ENCODE data around the gene IFNGR1. TPM values are rescaled to one million over a fixed set of nuclear protein-coding genes. Genes with fewer than 3 reads are reported as not detected.
"Not testable (repeated sequence)": the region's sequence is repeated elsewhere in the genome, so short reads cannot be mapped to it uniquely, and the experiment has no call there.

Gene IFNGR1
- polyA plus RNA-seq (2014; cell fraction: cytosol; rRNA removed) = 31.9 TPM in 2 replicates
- 26.0 and 33.4 TPM in 2 replicates for polyA plus RNA-seq (2014; cell fraction: nucleus; rRNA removed)

GRCh38 chr6:137218917-137219663 is at the start of gene IFNGR1:
Gene IFNGR1 (minus strand): TSS chr6:137219385. CDS start chr6:137219327, 58 bp downstream.
- DNase-seq (ENCODE audit: low spot score) = peak; percentile 91

- no peak for DNase-seq (ENCODE audit: low spot score)
Observed at GRCh38 chr6:137268911-137269310, 49.7 kb upstream of the IFNGR1 start.

- no peak for DNase-seq (ENCODE audit: low spot score)
Observed at GRCh38 chr6:137266309-137266586, 47.1 kb upstream of the IFNGR1 start.

GRCh38 chr6:137265561-137266308 is 46.5 kb upstream of the IFNGR1 start:
- no peak for DNase-seq (ENCODE audit: low spot score)

GRCh38 chr6:137264311-137265075 is 45.3 kb upstream of the IFNGR1 start:
- DNase-seq (ENCODE audit: low spot score) = no peak

DNA sequence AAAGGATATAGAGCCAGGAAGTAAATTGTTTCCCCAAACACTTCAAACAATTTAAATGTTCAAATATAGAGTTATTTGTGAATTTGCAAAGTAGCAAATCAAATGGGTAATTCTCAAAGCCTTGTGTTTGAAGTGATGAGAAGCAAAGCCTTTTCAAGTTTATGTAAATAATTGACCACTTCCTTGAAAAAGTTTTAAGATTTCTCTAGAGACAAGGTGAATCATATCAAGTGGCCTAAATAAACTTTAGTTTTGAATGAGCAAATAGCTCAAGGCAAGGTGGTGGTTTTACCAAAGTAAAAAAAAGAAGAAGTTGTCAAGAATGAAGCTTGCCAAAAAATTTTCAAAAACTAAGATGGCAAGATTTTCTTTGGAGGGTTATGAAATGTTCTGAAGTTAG is 42.6 kb upstream of the IFNGR1 start:
- DNase-seq (ENCODE audit: low spot score) = no peak

DNA sequence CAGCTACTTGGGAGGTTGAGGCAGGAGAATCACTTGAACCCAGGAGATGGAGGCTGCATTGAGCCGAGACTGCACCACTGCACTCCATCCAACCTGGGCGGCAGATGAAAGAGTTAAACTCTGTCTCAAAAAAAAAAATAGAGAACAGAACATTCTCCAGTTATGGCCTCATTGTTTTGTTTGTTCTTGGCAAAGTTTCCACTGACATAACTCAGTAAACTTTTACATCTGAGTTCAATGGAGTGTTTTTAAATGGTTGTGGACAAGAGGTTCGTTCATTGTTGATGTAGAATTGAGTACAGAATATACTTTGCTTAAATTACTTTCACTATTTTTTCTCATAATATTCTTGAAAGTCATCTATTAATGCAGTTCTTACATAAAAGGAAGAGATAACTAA is 42.2 kb upstream of the IFNGR1 start:
- no peak for DNase-seq (ENCODE audit: low spot score)

DNA sequence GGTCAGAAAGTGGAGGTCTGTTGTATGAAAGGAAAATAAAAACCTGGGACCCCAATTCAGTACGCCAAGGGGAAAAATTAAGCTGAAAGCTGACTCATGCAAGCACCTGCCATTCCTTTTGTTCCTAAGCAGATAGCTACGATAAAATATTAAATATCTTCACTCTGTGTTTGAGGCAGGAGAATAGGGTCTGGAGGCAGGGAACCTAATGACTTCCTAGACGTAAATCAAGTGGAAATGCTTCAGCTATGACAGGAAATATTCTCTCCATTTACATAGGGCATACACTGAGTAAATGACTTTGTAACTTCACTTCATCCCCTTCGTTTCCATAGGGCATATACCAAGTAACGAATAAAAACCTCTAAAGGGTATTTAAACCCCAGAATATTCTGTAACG is 41.0 kb upstream of the IFNGR1 start:
- no peak for DNase-seq (ENCODE audit: low spot score)

DNA sequence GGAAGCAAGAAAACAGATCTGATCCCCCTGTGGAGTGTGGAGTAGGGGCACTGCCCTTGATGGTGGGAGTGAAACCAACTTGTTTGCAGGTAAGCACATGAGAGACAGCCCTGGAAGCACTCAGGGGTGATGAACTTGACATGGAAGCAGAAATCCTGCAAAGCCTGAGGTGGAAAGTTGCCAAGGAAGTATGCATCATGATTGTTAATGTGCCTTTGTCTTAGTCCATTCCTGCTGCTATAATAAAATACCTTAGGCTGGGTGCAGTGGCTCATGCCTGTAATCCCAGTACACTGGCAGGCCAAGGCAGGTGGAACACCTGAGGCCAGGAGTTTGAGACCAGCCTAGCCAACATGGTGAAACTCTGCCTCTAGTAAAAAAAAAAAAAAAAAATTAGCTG is 40.2 kb upstream of the IFNGR1 start:
- no peak for DNase-seq (ENCODE audit: low spot score)

GRCh38 chr6:137258170-137258569 is 39.0 kb upstream of the IFNGR1 start:
- DNase-seq (ENCODE audit: low spot score) = no peak

DNA sequence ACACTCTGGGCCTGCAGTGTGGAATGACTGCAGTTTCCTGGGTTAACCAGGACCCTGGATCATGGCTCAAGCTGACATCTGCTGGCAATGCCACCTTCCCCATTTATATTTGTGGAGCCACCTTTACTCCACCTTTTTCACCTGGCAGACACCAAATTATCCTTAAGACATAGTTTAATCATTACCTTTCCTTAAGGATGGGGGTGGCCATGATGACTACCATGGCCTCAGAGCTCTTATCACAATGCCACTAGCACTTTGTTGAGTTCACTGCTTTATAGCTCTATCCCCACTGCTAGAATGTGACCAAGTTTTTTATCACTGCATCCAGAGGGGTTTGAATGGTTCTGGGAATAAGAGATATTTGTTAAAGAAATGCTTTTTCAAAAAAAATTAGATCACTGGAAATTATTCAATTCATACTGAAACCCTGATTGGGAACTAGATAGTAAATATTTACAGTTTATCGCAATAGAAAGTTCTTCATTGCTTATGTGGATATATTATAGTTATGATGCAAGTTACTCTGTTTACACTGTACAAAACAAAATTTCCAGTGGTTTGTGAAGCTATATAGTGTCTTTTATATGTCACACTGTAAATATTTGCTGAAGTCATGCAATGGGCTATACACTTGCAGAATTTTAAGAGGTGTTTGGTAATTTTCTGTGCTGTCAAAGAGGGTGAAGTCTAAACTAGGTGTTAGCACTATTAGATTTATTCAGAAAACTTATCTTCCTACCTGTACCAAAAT is 37.3 kb upstream of the IFNGR1 start:
- no peak for DNase-seq (ENCODE audit: low spot score)

DNA sequence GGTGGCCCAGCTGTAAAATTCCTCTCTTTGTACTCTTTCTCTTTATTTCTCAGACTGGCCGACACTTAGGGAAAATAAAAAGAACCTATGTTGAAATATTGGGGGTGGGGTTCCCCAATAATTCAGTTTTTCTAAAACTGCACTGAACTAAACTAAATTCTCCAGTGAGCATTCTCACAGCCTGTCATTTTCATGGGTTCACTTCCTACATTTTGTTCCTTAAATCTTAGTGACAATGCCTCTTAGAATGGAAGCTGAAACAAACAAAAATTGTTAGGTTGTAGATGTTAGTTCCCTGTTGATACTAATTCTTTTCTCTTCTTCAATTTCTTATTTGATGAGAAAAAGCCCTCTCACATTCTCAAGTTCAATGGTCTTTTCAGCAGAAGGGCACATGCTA is 35.8 kb upstream of the IFNGR1 start:
- DNase-seq (ENCODE audit: low spot score) = no peak

- DNase-seq (ENCODE audit: low spot score) = not testable (repeated sequence)
Observed at GRCh38 chr6:137254430-137254829, 35.2 kb upstream of the IFNGR1 start.

DNA sequence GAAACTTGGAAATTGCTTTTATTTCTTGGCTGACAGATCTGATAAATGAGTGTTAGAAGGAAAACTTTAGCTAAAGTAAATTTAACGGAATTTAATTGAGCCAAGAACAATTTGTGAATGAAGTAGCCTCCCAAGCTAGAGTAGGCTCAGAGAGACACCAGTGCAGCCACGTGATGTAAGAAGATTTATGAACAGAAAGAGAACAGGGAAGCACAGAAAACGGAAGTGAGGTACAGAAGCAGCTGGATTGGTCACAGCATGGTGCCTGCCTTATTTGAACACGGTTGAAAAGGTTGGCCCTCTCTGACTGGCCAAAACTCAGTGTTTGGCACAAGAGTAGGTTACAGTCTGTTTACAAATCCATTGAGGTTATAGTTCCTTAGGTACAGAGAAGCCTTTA is 29.5 kb upstream of the IFNGR1 start:
- DNase-seq (ENCODE audit: low spot score) = no peak

DNA sequence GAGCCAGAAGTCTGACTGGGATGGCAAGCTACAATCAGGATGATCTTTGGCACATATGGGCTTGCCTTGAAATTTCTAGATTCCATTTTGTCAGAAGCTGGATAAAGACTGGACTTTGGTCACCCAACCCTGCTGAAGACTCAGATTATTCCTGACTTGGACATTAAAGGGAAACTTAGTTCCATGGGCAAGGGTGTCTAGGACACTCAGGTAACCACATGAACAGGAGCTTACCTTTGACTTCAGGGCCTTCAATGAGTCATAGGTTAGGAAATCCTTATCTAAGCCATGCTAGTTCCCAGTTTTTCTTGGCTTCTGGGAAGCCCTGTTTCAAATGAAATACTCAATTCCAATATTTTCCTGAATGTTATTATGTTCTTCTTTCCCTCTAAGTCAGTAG is 28.5 kb upstream of the IFNGR1 start:
- DNase-seq (ENCODE audit: low spot score) = no peak

DNA sequence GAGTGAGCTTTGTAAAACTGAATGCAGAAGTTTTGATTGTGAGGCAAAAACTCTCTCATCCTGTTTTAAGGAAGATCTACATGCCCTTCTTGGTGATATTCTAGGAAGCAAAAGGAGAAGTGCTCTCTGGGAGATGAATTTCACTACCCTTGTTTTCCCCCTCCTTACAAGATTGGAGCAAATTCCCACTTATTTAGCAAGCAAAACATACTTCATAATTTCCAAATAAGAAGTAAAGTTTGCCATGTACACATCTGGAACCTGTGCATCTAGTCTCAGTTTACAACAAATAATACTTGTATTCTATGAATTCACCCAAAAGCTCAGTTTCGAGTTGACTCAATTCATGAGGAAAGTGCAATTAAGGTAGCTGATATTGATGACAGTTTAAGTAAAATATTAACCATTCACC is 27.6 kb upstream of the IFNGR1 start:
- DNase-seq (ENCODE audit: low spot score) = no peak

GRCh38 chr6:137246164-137246563 is 27.0 kb upstream of the IFNGR1 start:
- no peak for DNase-seq (ENCODE audit: low spot score)

DNA sequence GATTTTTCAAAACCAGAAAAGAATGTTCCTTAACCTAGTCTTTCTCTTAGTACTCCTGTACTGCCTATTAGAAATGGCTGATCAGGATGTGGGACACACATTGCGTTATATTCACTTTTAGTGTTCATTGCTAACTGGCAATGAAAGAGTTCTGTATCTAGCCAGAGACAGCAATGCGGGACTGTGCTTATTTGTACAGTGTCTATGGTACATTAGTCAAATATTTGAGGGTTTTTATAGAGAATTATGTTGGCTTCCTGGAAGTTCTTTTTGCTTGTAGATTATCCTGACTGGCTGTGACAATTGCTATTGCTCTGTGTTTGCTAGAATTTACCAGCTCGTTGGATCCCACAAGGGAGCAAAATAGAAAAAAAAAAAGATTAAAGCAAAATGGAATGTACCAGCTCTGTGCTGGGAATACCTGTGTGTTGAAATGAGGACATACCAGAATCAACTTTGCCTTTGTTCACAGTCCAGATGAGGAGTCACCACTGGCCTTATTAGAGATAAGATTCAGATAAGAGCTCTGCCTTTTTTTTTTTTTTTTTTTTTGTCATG is 22.4 kb upstream of the IFNGR1 start:
- no peak for DNase-seq (ENCODE audit: low spot score)

DNA sequence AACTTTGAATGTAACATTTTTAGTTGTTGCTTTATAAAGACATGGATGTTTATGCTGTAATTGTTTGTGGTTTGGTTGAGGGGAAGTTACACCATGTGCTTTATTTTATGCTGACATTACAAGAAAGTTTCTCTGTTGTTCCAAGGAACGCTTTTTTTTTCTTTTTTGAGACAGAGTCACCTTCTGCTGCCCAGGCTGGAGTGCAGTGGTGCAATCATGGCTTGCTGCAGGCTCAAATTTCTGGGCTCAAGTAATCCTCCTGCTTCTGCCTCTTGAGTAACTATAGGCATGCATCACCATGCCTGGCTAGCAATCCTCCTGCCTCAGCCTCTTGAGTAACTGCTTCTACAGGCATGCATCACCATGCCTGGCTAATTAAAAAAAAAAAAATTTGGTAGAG is 21.0 kb upstream of the IFNGR1 start:
- DNase-seq (ENCODE audit: low spot score) = no peak

GRCh38 chr6:137237413-137238170 is 18.4 kb upstream of the IFNGR1 start:
- DNase-seq (ENCODE audit: low spot score) = no peak

Data from SK-N-DZ (cell line).